Fibroblast of lung (primary cell): ENCODE results near the gene CREB3L1. TPM values are rescaled to one million over a fixed set of nuclear protein-coding genes. Genes with fewer than 3 reads are reported as not detected.

Source experiments
- DNase-seq, 2 donors: peaks; one replicate each; pipeline versions ENCODE4 v3.0.0 to v3.0.0-alpha.2; 2010; ENCODE audit warnings: low read depth in 2 of 2
- H2AFZ ChIP-seq: 2 replicates; pipeline ENCODE4 v1.5.1; 2012; ENCODE audit warnings: low read length, control low read depth, inconsistent platforms
- H3K27ac ChIP-seq: 2 replicates; pipeline ENCODE4 v1.5.1; 2011; ENCODE audit warnings: low read length, control low read depth; ENCODE audit not compliant: insufficient read depth
- H3K27me3 ChIP-seq: 2 replicates; pipeline ENCODE4 v1.5.1; 2011; ENCODE audit warnings: mild to moderate bottlenecking, low read length; ENCODE audit not compliant: control insufficient read depth, insufficient read depth
- H3K36me3 ChIP-seq: 2 replicates; pipeline ENCODE4 v1.5.1; 2011; ENCODE audit warnings: low read length; ENCODE audit not compliant: control insufficient read depth, insufficient read depth
- H3K4me1 ChIP-seq: 2 replicates; pipeline ENCODE4 v1.5.1; 2011; ENCODE audit warnings: low read length; ENCODE audit not compliant: control insufficient read depth, insufficient read depth; ENCODE audit errors: extremely low read depth
- H3K4me2 ChIP-seq: 2 replicates; pipeline ENCODE4 v1.5.1; 2011; ENCODE audit warnings: low read length, control low read depth; ENCODE audit not compliant: insufficient read depth; ENCODE audit errors: extremely low read depth
- H3K4me3 ChIP-seq, 4 experiments: fragments of 200-600 bp in 1 of 4; sonication (generic) in 1 of 4; replicated peaks in 1 of 4; 2 replicates each; pipeline ENCODE4 v1.5.1; 2011 to 2016; ENCODE audit warnings: low read length in 4 of 4, low read depth in 3 of 4, mild to moderate bottlenecking in 3 of 4, control low read depth in 2 of 4, inconsistent platforms in 1 of 4, mixed read lengths in 1 of 4; ENCODE audit not compliant: insufficient read depth in 1 of 4; ENCODE audit errors: control extremely low read depth in 1 of 4
- H3K79me2 ChIP-seq: 2 replicates; pipeline ENCODE4 v1.5.1; 2012; ENCODE audit warnings: mild to moderate bottlenecking, low read length, inconsistent platforms; ENCODE audit not compliant: control insufficient read depth, insufficient read depth
- H3K9ac ChIP-seq: 2 replicates; pipeline ENCODE4 v1.5.1; 2011; ENCODE audit warnings: mild to moderate bottlenecking, low read length, control low read depth; ENCODE audit not compliant: insufficient read depth
- H3K9me3 ChIP-seq: 2 replicates; pipeline ENCODE4 v1.5.1; 2012; ENCODE audit warnings: low read depth, low read length; ENCODE audit not compliant: control insufficient read depth, insufficient read depth
- H4K20me1 ChIP-seq: 2 replicates; pipeline ENCODE4 v1.5.1; 2011; ENCODE audit warnings: low read length; ENCODE audit not compliant: control insufficient read depth, insufficient read depth; ENCODE audit errors: extremely low read depth
- CTCF ChIP-seq, 2 donors: IDR thresholded peaks in 1 of 2; conservative IDR thresholded peaks in 1 of 2; 1 replicate in 1 of 2; 2 replicates in 1 of 2; pipeline ENCODE4 v1.5.1; 2011 to 2012; ENCODE audit warnings: low read length in 2 of 2, control low read depth in 1 of 2, inconsistent platforms in 1 of 2, low read depth in 1 of 2, mild to moderate bottlenecking in 1 of 2
- EZH2 ChIP-seq: IDR thresholded peaks from 2 replicates; pipeline ENCODE4 v1.5.1; 2012; ENCODE audit warnings: low read length, control low read depth, mild to moderate bottlenecking; ENCODE audit errors: missing control alignments
- polyA plus RNA-seq, 2 donors: library from polyadenylated mRNA; depleted of rRNA in 1 of 2; stranded (reverse) in 1 of 2; unstranded in 1 of 2; fragments of >200 nt; gene quantifications; 2 replicates each; pipeline ENCODE4 v1.2.1, GENCODE V29; 2011 to 2012; ENCODE audit warnings: missing spikeins in 1 of 2
- total RNA-seq: library from RNA; depleted of rRNA; stranded (reverse); fragments of >200 nt; gene quantifications from 2 replicates; pipeline ENCODE4 v1.2.1, GENCODE V29; 2014

CREB3L1 gene
- total and polyA plus RNA-seq, 2 donors (not counting 1 experiment from before 2014, with no cell fraction given): 18.8 to 28.4 TPM

GRCh38 chr11:46343520-46343919 lies 66.1 kb downstream of the CREB3L1 start:
- TF ChIP-seq EZH2 (no peak), CTCF (conservative IDR thresholded peaks at IDR 0.05 in 1 of 2, IDR thresholded peaks at IDR 0.05 in 1 of 2; ENCODE audit: low read depth in 1 of 2, low read length in 2 of 2) (no peak)
- DNase-seq: no peak
- H2AFZ ChIP-seq: no peak overlapping the region
- H3K4me2 ChIP-seq: no peak overlapping the region
- H4K20me1 ChIP-seq: no peaks in the 10 kb centered on the region
- H3K27ac ChIP-seq: no peak overlapping the region
- H3K9ac ChIP-seq: no peak overlapping the region
- peaks cover 17% of the 10 kb centered on the region for H3K27me3 ChIP-seq
- H3K9me3 ChIP-seq: no peaks in the 10 kb centered on the region
- H3K4me1 ChIP-seq: peaks cover 7% of the 10 kb centered on the region
- peaks cover 8% of the 10 kb centered on the region for H3K79me2 ChIP-seq
- no peak overlapping the region for H3K4me3 ChIP-seq
- H3K36me3 ChIP-seq: no peaks in the 10 kb centered on the region

GRCh38 chr11:46345131-46345597 lies 67.7 kb downstream of the CREB3L1 start:
- H3K79me2 ChIP-seq: peaks cover 12% of the 10 kb centered on the region
- no peak overlapping the region for H3K9ac ChIP-seq
- no peak overlapping the region for H3K4me2 ChIP-seq
- TF ChIP-seq CTCF (conservative IDR thresholded peaks at IDR 0.05 in 1 of 2, IDR thresholded peaks at IDR 0.05 in 1 of 2; ENCODE audit: low read depth in 1 of 2, low read length in 2 of 2) (no peak), EZH2 (no peak)
- H3K27me3 ChIP-seq: peaks cover 15% of the 10 kb centered on the region
- no peaks in the 10 kb centered on the region for H4K20me1 ChIP-seq
- no peak overlapping the region for H3K27ac ChIP-seq
- peaks cover 9% of the 10 kb centered on the region for H3K4me1 ChIP-seq
- no peaks in the 10 kb centered on the region for H3K36me3 ChIP-seq
- DNase-seq: no peak
- H3K4me3 ChIP-seq: no peak overlapping the region
- no peaks in the 10 kb centered on the region for H3K9me3 ChIP-seq
- H2AFZ ChIP-seq: no peak overlapping the region

GRCh38 chr11:46345881-46346484 lies 68.5 kb downstream of the CREB3L1 start:
- peaks cover 9% of the 10 kb centered on the region for H3K4me1 ChIP-seq
- no peaks in the 10 kb centered on the region for H4K20me1 ChIP-seq
- H3K9ac ChIP-seq: no peak overlapping the region
- H3K27me3 ChIP-seq: peaks cover 11% of the 10 kb centered on the region
- no peak overlapping the region for H3K27ac ChIP-seq
- no peak for DNase-seq
- H3K79me2 ChIP-seq: peaks cover 12% of the 10 kb centered on the region
- H3K4me2 ChIP-seq: no peak overlapping the region
- no peaks in the 10 kb centered on the region for H3K36me3 ChIP-seq
- H3K9me3 ChIP-seq: no peaks in the 10 kb centered on the region
- no peak overlapping the region for H3K4me3 ChIP-seq
- no peak for TF ChIP-seq EZH2
- TF ChIP-seq CTCF (conservative IDR thresholded peaks at IDR 0.05 in 1 of 2, IDR thresholded peaks at IDR 0.05 in 1 of 2; ENCODE audit: low read depth in 1 of 2, low read length in 2 of 2): no peak
- H2AFZ ChIP-seq: no peak overlapping the region
